AG04449 (cell line): Measurements from ENCODE around the gene KLF15.

Experiments used
- CTCF ChIA-PET: fragments of 350-600 bp; formaldehyde crosslinking; extraction: SDS; loops from one replicate; lab custom pipeline; 2021; ENCODE audit warnings: antibody characterized with exemption; lab: Yijun Ruan, JAX
- POLR2A ChIA-PET: fragments of 400-600, 350-600 bp; formaldehyde crosslinking; extraction: SDS; loops from one replicate; lab custom pipeline; 2020; ENCODE audit warnings: antibody characterized with exemption, inconsistent platforms; lab: Yijun Ruan, JAX
- DNase-seq: peaks from one replicate; pipeline ENCODE4 v3.0.0-alpha.2; 2010; ENCODE audit warnings: low read depth, low spot score
- H3K4me3 ChIP-seq: 2 replicates; pipeline ENCODE4 v1.5.1; 2011; ENCODE audit warnings: low read depth, mild to moderate bottlenecking, control low read depth, low read length
- CTCF ChIP-seq: IDR thresholded peaks from one replicate; pipeline ENCODE4 v1.5.1; 2011; ENCODE audit warnings: mild to moderate bottlenecking, moderate library complexity, low read length, control low read depth, inconsistent platforms; ENCODE audit not compliant: insufficient read depth; ENCODE audit errors: missing control alignments

Gene KLF15

DNA sequence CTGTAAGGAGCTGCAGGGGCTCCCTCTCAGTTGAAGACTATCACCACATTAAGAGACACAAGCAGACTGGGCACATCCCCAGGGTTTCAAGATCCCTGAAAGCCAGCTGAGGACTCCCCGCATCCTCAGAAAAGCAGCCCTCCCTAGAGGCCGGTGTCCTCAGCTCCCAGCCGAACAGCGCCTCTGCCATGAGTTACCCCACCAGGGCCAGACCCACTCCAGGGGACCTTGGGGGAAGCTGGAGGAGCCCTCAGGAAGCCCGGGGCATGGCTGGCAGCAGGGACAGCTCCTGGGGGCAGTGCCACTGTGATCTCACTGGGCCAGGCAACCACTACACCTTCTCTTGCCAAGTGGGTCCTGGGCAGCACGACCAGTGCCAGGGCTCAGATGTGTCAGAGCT, 8.1 kb downstream of the KLF15 start:
- CTCF ChIA-PET: interaction anchor here (0.7 to 1.0 kb wide), 2 partner anchors 9 to 40 kb away, joined by 3 to 4 read pairs; no protein-coding TSS in a partner anchor

GRCh38 chr3:126348308-126348920, 8.8 kb downstream of the KLF15 start:
- POLR2A ChIA-PET: interaction anchor here (0.6 kb wide), 1 partner anchor 273 kb away, joined by 3 read pairs; no protein-coding TSS in a partner anchor
- no peak for DNase-seq
- CTCF ChIA-PET: interaction anchor here (0.7 to 1.0 kb wide), 2 partner anchors 8 to 41 kb away, joined by 3 to 4 read pairs; no protein-coding TSS in a partner anchor
- H3K4me3 ChIP-seq: no peak overlapping the region
- TF ChIP-seq CTCF: no peak

More for the DNA sequence above, 8.1 kb downstream of the KLF15 start:
- H3K4me3 ChIP-seq: no peak overlapping the region
- no peak for TF ChIP-seq CTCF
- DNase-seq: no peak
- POLR2A ChIA-PET: interaction anchor here (0.6 kb wide), 1 partner anchor 273 kb away, joined by 3 read pairs; no protein-coding TSS in a partner anchor

GRCh38 chr3:126347543-126348161, 9.6 kb downstream of the KLF15 start:
- ChIA-PET CTCF (no interaction called here), POLR2A (no interaction called here)
- no peak for DNase-seq
- TF ChIP-seq CTCF: no peak
- H3K4me3 ChIP-seq: no peak overlapping the region

DNA sequence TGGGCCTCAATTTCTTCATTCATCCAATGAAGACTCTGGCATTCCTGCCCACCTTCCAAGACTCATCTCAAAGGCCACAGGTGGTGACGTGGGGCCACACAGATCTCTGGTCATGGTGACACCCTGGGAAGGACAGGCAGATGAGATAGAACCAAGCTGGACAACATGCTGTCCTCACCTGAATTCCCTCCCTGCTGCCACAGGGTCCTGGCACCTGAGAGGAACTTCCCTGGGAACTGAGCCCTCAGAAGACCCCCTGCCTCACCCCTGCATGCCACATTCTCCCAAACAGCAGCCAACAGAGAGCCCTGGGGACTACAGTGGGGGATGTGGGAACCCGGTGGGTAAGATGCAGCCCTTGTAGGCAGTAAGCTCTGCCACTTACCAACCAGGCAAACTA, 10.7 kb downstream of the KLF15 start:
- TF ChIP-seq CTCF: no peak
- DNase-seq: no peak
- ChIA-PET POLR2A (no interaction called here), CTCF (no interaction called here)
- no peak overlapping the region for H3K4me3 ChIP-seq

DNA sequence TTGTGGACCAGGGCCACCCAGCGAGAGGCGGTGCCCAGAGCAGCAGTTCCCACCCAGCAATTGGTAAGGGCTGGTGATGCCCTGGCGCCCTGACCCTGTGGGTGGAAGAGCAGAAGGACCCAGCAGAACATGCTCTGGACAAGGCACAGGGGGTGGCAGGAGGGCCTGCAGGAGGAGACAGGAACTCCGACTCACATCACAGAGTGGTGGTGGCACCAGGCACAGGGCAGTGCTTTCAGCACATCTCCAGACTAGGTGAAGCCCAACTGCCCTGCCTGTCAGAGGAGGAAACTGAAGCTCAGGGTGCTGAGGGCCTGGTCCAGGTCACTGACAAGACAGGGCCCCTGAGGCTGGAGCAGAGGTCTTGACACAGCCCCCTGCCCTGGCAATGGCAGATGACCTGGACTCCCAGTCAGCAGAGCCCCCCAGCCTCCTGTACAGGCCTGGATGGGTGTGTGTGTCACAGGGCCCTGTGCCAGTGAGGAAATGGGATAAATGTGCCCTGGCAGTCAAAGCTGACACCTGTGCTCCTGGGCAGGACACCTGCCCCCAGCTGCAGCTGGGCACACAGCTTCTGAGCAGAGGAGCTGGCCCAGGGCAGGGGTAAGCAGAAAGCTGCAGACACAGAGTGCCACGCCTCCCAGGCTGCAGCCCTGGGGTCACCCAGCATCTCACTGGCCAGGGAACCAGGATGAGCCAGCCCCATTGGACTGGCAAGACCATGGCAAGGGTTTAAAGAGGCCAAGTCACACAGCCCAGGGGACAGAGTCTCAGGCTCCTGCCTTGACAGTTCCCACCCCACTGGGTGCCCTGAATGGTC, 11.4 kb downstream of the KLF15 start:
- no peak overlapping the region for H3K4me3 ChIP-seq
- no peak for DNase-seq
- TF ChIP-seq CTCF: no peak
- ChIA-PET CTCF (no interaction called here), POLR2A (no interaction called here)

DNA sequence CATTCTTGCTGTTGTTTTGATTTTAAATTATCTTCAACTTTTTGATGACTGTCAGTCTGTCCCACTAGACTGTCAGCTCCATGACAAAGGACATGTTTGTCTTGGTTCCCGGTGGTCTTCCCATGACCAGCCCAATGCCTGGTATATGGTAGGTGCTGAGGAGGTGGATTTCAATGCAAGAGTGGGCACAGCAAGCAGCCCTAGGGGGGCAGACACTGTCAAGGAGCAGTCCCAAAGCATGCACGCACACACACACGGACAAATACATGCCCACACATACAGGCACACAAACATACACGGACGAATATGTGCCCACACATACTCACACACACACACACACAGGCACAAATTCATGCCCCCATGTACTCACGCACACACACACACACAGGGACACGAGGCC, 12.0 kb downstream of the KLF15 start:
- CTCF ChIA-PET: no interaction called here
- POLR2A ChIA-PET: no interaction called here
- H3K4me3 ChIP-seq: no peak overlapping the region
- no peak for DNase-seq
- no peak for TF ChIP-seq CTCF
